Epithelial cell of proximal tubule (primary cell): ENCODE results near the gene FBXO46. TPM values are rescaled to one million over a fixed set of nuclear protein-coding genes. Genes with fewer than 3 reads are reported as not detected.

ENCODE experiments used
- DNase-seq: peaks from one replicate; pipeline ENCODE4 v3.0.0-alpha.2; 2011; ENCODE audit warnings: low read depth
- H3K4me3 ChIP-seq: 2 replicates; pipeline ENCODE4 v1.5.1; 2011; ENCODE audit warnings: low read depth, mild to moderate bottlenecking, low read length
- CTCF ChIP-seq: conservative IDR thresholded peaks from 2 replicates; pipeline ENCODE4 v1.5.1; 2012; ENCODE audit warnings: low read depth, mild to moderate bottlenecking, low read length
- total RNA-seq: library from RNA; depleted of rRNA; stranded (reverse); fragments of >200 nt; gene quantifications from 2 replicates; pipeline ENCODE4 v1.2.3, GENCODE V29; 2015

FBXO46 gene
- total RNA-seq, 1 donor from 2014 or later: 6.6 TPM

GRCh38 chr19:45774765-45775164, 44.1 kb upstream of the FBXO46 start:
- H3K4me3 ChIP-seq: no peak overlapping the region
- no peak for DNase-seq
- TF ChIP-seq CTCF: peak; percentile 41

- DNase-seq: no peak
- H3K4me3 ChIP-seq: no peak overlapping the region
- TF ChIP-seq CTCF: no peak
Observed at GRCh38 chr19:45773384-45773783, 42.7 kb upstream of the FBXO46 start.

- H3K4me3 ChIP-seq: no peak overlapping the region
- no peak for DNase-seq
- TF ChIP-seq CTCF: no peak
Observed at GRCh38 chr19:45772912-45773311, 42.2 kb upstream of the FBXO46 start.

- no peak for TF ChIP-seq CTCF
- no peak for DNase-seq
- no peak overlapping the region for H3K4me3 ChIP-seq
Observed at GRCh38 chr19:45772130-45772840, 41.6 kb upstream of the FBXO46 start.

GRCh38 chr19:45771311-45771933, 40.7 kb upstream of the FBXO46 start:
- peak overlapping the region; percentile 54 for H3K4me3 ChIP-seq
- no peak for DNase-seq
- no peak for TF ChIP-seq CTCF

GRCh38 chr19:45770192-45771101, 39.8 kb upstream of the FBXO46 start:
- TF ChIP-seq CTCF: peak; percentile 83
- peak; percentile 78 for DNase-seq
- H3K4me3 ChIP-seq: peak overlapping the region; percentile 61
